GM12874 (cell line): ENCODE results near the gene HLA-DQA1.

Source experiments
- TF ChIP-seq, protein P1 (sequence below): IDR thresholded peaks from 2 replicates; pipeline ENCODE4 v1.5.1; 2011; ENCODE audit warnings: low read depth, mild to moderate bottlenecking, control low read depth, low read length, moderate library complexity; ENCODE audit not compliant: insufficient read depth

The HLA-DQA1 gene

GRCh38 chr6:32604434-32604877, 32.8 kb upstream of the HLA-DQA1 start:
- TF ChIP-seq, protein P1, sequence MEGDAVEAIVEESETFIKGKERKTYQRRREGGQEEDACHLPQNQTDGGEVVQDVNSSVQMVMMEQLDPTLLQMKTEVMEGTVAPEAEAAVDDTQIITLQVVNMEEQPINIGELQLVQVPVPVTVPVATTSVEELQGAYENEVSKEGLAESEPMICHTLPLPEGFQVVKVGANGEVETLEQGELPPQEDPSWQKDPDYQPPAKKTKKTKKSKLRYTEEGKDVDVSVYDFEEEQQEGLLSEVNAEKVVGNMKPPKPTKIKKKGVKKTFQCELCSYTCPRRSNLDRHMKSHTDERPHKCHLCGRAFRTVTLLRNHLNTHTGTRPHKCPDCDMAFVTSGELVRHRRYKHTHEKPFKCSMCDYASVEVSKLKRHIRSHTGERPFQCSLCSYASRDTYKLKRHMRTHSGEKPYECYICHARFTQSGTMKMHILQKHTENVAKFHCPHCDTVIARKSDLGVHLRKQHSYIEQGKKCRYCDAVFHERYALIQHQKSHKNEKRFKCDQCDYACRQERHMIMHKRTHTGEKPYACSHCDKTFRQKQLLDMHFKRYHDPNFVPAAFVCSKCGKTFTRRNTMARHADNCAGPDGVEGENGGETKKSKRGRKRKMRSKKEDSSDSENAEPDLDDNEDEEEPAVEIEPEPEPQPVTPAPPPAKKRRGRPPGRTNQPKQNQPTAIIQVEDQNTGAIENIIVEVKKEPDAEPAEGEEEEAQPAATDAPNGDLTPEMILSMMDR: no peak

DNA sequence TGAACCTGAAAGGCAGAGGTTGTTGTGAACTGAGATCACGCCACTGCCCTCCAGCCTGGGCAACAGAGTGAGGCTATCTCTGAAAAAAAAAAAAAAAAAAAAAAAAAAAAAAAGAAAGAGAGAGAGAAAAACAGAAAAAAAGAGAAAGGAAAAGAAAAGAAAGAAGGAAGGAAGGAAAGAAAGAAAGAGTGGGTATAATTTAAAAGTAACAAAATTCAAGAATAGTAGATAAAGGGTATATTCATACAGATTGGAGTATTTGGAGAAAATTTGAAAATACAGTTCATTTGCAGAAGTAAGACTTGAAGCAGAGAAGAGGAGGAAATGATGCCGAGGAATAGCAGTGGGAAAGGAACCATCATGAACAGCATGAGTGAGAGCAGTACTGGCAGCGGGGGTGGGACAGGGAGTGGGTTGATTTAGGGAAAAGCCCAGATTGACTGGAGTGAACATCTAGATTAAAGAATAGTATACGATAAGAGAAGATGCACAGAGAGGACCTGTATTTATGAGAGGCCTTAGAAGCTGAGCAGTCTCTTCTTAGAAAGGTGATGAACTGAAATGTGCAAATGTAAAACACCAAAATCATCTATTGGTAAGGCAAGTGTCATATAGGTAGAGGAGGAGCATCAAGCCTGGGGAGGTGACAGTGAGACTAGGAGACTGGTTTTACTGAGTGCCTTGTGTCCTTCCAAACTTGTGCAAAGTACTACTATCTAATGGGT, 29.8 kb upstream of the HLA-DQA1 start:
- TF ChIP-seq, protein P1: no peak

- TF ChIP-seq, protein P1: no peak
Measured at GRCh38 chr6:32607988-32608298, 29.3 kb upstream of the HLA-DQA1 start.

GRCh38 chr6:32608362-32608761, 28.8 kb upstream of the HLA-DQA1 start:
- TF ChIP-seq, protein P1: peak; percentile 30; the same call in 1 of the 2 replicates

DNA sequence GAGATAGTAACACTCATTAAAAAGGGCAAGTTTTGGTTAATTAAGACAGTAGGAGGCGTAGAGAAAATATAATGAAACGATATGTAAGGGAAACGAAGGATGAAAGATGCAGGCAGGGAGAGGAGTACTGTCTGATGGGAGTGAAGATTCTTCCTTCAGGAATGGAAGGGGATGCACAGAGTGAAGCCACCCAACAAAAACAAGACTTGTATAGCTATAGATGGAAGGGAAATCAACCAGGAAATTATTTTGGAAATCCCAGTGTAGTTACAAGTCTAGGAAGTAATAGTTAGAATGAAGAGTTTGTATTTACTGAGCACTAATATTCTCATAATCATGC, 27.8 kb upstream of the HLA-DQA1 start:
- TF ChIP-seq, protein P1: no peak

DNA sequence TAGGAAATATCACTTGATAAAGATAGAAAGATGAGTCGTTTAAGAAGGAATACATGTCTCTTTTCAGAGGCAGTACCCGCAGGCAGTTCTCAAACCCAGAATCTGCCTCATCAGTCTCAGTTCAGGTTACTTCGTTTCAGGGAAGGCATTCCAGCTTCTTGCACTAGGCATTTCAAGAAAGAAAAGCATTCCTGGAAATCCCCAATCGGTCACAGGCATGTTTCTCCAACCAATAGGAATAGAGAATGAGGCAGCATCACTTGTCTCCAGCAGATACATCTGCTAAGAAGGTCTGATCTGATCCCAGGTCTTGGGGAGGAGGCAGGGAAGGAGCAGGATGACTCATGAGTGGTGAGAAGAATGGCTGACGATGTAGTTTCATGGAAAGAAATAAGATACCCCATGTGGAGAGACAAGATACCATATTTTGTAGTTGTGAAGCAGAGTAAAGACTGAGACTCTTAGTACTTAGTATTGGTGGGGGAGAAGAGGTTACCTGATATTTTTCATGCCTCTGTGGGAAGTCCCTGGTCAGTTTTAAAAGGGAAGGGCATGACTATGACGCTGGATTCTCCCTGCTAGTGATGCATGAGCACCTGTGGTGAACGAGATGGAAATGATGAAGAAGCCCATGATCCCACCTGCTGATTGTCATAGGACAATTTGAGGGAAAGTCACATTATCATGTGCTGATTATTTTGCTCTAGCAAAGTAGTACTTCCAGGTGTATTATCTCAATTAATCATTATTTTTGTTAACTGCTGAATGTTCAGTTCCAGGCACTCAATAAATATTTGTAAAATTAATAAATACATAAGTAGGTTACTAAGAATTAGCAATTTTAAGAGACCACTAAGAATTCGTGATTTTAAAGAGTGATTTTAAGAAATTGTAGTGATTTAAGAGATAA, 27.2 kb upstream of the HLA-DQA1 start:
- TF ChIP-seq, protein P1: no peak

- TF ChIP-seq, protein P1: no peak
Measured at GRCh38 chr6:32610682-32611296, 26.4 kb upstream of the HLA-DQA1 start.
